ENCODE data around the gene ENO4.

The ENO4 gene

GRCh38 chr10:116849248-116850057, at the start of gene ENO4:
TSS of gene ENO4 (plus strand) at chr10:116849499. CDS start at chr10:116849567, 68 bp downstream.
- peak; percentile 48 for DNase-seq

GRCh38 chr10:116800286-116800929, 48.9 kb upstream of the ENO4 start:
- no peak for DNase-seq

GRCh38 chr10:116801658-116802057, 47.6 kb upstream of the ENO4 start:
- DNase-seq = no peak

- no peak for DNase-seq
These were observed 46.8 kb upstream of the ENO4 start for GRCh38 chr10:116802474-116802873.

GRCh38 chr10:116802876-116803275, 46.4 kb upstream of the ENO4 start:
- DNase-seq = no peak

- DNase-seq = no peak
These were observed 45.6 kb upstream of the ENO4 start for GRCh38 chr10:116803451-116804249.

- DNase-seq = no peak
These were observed 40.6 kb upstream of the ENO4 start for GRCh38 chr10:116808706-116809105.

GRCh38 chr10:116809483-116810119, 39.7 kb upstream of the ENO4 start:
- no peak for DNase-seq

- no peak for DNase-seq
These were observed 39.2 kb upstream of the ENO4 start for GRCh38 chr10:116810120-116810500.

GRCh38 chr10:116810895-116811294, 38.4 kb upstream of the ENO4 start:
- DNase-seq = no peak

GRCh38 chr10:116811691-116812090, 37.6 kb upstream of the ENO4 start:
- DNase-seq = no peak

- no peak for DNase-seq
These were observed 33.5 kb upstream of the ENO4 start for GRCh38 chr10:116815641-116816415.

GRCh38 chr10:116817178-116817577, 32.1 kb upstream of the ENO4 start:
- no peak for DNase-seq

- no peak for DNase-seq
These were observed 31.4 kb upstream of the ENO4 start for GRCh38 chr10:116817780-116818343.

GRCh38 chr10:116819999-116820677, 29.2 kb upstream of the ENO4 start:
- DNase-seq = no peak

GRCh38 chr10:116825901-116826300, 23.4 kb upstream of the ENO4 start:
- DNase-seq = no peak

GRCh38 chr10:116826803-116827202, 22.5 kb upstream of the ENO4 start:
- no peak for DNase-seq

GRCh38 chr10:116827214-116827671, 22.1 kb upstream of the ENO4 start:
- DNase-seq = no peak

- DNase-seq = no peak
These were observed 21.2 kb upstream of the ENO4 start for GRCh38 chr10:116828116-116828515.

GRCh38 chr10:116829711-116830110, 19.6 kb upstream of the ENO4 start:
- no peak for DNase-seq

GRCh38 chr10:116831086-116831485, 18.2 kb upstream of the ENO4 start:
- no peak for DNase-seq

All from HCEC 1CT (cell line).